ENCODE measurements around the gene CLEC4D. TPM values are rescaled to one million over a fixed set of nuclear protein-coding genes. Genes with fewer than 3 reads are reported as not detected.
"Not testable (repeated sequence)": the region's sequence is repeated elsewhere in the genome, so short reads cannot be mapped to it uniquely, and the experiment has no call there.

CLEC4D gene
- polyA plus RNA-seq, 2 of the 4 experiments (the other 2 are of a cell fraction): not detected

DNA sequence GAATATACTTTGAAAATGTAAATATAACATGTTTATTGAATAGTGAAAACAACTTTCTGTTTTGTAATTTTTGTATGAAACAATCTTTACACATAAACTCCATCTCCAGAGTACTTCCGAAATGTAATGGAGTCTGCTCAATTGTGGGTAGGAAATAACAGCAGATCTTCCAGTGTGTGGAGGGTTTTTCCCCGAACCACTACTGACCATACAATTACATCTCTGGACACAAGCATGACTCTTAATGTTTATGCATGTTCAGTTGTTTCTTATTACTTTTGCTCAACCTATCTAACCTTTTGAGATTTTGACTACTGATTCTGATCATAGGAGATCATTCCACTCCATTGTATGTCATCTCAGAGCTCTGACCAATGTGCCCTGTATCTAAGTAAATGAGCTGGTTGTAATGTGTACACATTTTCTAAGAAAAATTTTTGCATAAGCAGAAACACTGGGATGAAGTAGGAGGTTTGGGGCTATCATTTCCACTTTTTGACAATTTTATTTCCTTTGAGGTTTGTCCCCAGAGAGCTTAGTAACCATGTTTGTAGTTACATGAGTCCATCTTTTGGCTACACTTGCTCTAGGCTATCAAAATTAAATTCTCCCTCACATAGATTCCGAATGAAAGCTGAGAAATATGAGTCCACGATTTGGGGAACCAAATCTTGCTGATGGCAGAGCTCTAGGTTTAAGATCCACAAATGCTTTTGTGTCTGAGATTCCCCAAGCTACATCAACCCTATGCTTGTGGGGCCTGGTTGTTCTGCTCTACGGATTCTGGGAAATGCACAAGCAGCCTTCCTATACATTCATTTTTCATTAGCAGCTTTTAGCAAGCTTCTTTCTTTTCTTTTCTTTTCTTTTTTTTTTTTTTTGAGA lies 21.4 kb upstream of the CLEC4D start (continued):
- TF ChIP-seq HEYL (CRISPR knock-in tag; IDR thresholded peaks at IDR 0.05): no peak
- no peak for TF ChIP-seq FOSB (CRISPR knock-in tag; IDR thresholded peaks at IDR 0.05)

DNA sequence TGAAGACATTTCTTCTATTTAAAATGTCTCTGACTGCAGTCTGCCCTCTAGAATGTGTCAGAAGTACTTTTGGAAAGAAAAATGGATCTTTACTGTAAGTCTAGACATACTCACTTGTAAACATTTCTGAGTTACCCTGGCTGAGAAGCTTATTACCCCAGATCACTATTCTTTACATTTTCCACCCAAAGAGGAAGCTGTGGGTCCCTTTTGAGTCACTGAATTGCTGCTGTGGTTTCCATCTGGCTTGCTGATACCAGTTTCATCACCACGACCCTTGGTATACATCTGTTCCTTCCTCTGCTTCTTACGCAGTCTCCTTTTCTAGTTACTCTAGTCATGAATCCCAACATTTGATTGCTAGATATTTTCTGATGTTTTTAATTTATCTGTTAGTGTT lies 20.2 kb upstream of the CLEC4D start:
- FAIRE-seq (no peak), DNase-seq (ENCODE audit: low read depth in 1 of 2, low spot score in 1 of 2) (no peak), ATAC-seq (no peak)
- TF ChIP-seq, protein P1, sequence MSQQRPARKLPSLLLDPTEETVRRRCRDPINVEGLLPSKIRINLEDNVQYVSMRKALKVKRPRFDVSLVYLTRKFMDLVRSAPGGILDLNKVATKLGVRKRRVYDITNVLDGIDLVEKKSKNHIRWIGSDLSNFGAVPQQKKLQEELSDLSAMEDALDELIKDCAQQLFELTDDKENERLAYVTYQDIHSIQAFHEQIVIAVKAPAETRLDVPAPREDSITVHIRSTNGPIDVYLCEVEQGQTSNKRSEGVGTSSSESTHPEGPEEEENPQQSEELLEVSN (IDR thresholded peaks at IDR 0.05; ENCODE audit: borderline replicate concordance, low read depth): no peak
- TF ChIP-seq HOXA7 (CRISPR knock-in tag; IDR thresholded peaks at IDR 0.05): no peak
- TF ChIP-seq POLR2A (IDR thresholded peaks at IDR 0.05; ENCODE audit: low read length): no peak
- TF ChIP-seq, protein P2, sequence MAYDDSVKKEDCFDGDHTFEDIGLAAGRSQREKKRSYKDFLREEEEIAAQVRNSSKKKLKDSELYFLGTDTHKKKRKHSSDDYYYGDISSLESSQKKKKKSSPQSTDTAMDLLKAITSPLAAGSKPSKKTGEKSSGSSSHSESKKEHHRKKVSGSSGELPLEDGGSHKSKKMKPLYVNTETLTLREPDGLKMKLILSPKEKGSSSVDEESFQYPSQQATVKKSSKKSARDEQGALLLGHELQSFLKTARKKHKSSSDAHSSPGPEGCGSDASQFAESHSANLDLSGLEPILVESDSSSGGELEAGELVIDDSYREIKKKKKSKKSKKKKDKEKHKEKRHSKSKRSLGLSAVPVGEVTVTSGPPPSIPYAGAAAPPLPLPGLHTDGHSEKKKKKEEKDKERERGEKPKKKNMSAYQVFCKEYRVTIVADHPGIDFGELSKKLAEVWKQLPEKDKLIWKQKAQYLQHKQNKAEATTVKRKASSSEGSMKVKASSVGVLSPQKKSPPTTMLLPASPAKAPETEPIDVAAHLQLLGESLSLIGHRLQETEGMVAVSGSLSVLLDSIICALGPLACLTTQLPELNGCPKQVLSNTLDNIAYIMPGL (CRISPR knock-in tag; IDR thresholded peaks at IDR 0.05; ENCODE audit: borderline replicate concordance): no peak
- TF ChIP-seq NPAS2 (CRISPR knock-in tag; IDR thresholded peaks at IDR 0.05; ENCODE audit: borderline replicate concordance): no peak
- no peak for TF ChIP-seq EHMT2 (IDR thresholded peaks at IDR 0.05; ENCODE audit: low read depth)
- TF ChIP-seq TP53 (CRISPR knock-in tag; IDR thresholded peaks at IDR 0.05): no peak
- TF ChIP-seq JUNB (IDR thresholded peaks at IDR 0.05): no peak
- TF ChIP-seq HEYL (CRISPR knock-in tag; IDR thresholded peaks at IDR 0.05): no peak
- TF ChIP-seq POLR2AphosphoS2 (conservative IDR thresholded peaks at IDR 0.05; ENCODE audit: low read length): no peak
- Histone ChIP-seq H3K4me3 (no peak overlapping the region), H3K9me3 (no peaks in the 10 kb centered on the region), H3K4me1 (no peaks in the 10 kb centered on the region), H3K4me2 (no peak overlapping the region), H3K27ac (no peak overlapping the region)
- 23% methylated on average over 2 of the region's 2 CpGs for WGBS (ENCODE audit: missing lambda C conversion rate)
- ChIA-PET POLR2A (no interaction called here), CTCF (no interaction called here)

DNA sequence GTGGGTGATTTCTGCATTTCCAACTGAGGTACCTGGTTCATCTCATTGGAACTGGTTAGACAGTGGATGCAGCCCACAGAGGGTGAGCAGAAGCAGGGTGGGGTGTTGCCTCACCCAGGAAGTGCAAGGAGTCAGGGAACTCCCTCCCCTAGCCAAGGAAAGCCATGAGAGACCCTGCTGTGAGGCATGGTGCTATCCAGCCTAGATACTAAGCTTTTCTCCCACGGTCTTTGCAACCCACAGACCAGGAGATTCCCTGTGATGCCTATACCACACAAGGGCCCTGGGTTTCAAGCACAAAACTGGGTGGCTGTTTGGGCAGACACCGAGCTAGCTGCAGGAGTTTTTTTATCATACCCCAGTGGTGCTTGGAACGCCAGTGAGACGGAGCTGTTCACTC lies 17.6 kb upstream of the CLEC4D start:
- DNase-seq (ENCODE audit: low read depth in 1 of 2, low spot score in 1 of 2); H3K4me1 ChIP-seq; ATAC-seq; H3K4me3 ChIP-seq; FAIRE-seq; POLR2A ChIA-PET; H3K9me3 ChIP-seq; H3K4me2 ChIP-seq; H3K27ac ChIP-seq: not testable (repeated sequence)
- WGBS (ENCODE audit: missing lambda C conversion rate): 13% methylated on average over 2 of the region's 4 CpGs
- CTCF ChIA-PET: interaction anchor here (0.6 kb wide), 1 partner anchor 796 kb away, joined by 3 read pairs; no protein-coding TSS in a partner anchor

DNA sequence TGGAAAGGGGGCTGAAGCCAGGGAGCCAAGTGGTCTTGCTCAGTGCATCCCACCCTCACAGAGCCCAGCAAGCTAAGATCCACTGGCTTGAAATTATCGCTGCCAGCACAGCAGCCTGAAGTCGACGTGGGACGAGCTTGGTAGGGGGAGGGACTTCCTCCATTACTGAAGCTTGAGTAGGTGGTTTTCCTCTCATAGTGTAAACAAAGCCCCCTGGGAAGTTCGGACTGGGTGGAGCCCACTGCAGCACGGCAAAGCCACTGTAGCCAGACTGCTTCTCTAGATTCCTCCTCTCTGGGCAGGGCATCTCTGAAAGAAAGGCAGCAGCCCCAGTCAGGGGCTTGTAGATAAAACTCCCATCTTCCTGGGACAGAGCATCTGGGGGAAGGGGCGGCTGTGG lies 17.2 kb upstream of the CLEC4D start:
- DNase-seq (ENCODE audit: low read depth in 1 of 2, low spot score in 1 of 2); ATAC-seq; H3K4me2 ChIP-seq; POLR2A ChIA-PET; H3K4me3 ChIP-seq; H3K27ac ChIP-seq; H3K4me1 ChIP-seq; FAIRE-seq; H3K9me3 ChIP-seq: not testable (repeated sequence)
- CTCF ChIA-PET: interaction anchor here (0.6 kb wide), 1 partner anchor 796 kb away, joined by 3 read pairs; no protein-coding TSS in a partner anchor
- WGBS (ENCODE audit: missing lambda C conversion rate): 15% methylated on average over 7 of the region's 7 CpGs

DNA sequence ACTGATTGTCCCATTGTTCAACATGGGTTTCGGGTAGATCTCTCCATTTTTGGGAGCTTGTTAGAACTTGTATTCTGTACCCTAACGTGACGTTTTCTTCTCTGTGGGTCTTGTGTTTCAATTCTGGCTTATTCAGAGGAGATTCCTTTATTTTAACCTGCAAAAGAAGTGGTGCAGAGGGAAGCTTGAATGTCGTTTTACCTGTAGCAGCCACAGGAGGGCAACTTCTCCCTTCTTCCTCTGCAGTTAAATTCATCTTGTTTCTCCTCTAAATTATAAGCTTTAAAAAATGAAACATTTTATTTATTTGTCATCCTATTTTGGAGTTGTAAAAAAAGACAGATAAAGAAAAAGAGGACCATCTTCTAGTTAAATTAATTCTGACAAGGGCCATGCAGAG lies 13.7 kb upstream of the CLEC4D start:
- Histone ChIP-seq H3K4me3 (no peak overlapping the region), H3K4me2 (no peak overlapping the region), H3K4me1 (no peaks in the 10 kb centered on the region), H3K27ac (no peak overlapping the region), H3K9me3 (no peaks in the 10 kb centered on the region)
- WGBS (ENCODE audit: missing lambda C conversion rate): 4% methylated on average over 4 of the region's 4 CpGs
- DNase-seq (ENCODE audit: low read depth in 1 of 2, low spot score in 1 of 2): no peak
- ATAC-seq: no peak
- CTCF ChIA-PET: no interaction called here
- no peak for FAIRE-seq
- TF ChIP-seq JUN (IDR thresholded peaks at IDR 0.05): no peak
- no peak for TF ChIP-seq NFE2L2 (conservative IDR thresholded peaks at IDR 0.05; ENCODE audit: low read length)
- no peak for TF ChIP-seq KDM1A (IDR thresholded peaks at IDR 0.05; ENCODE audit: low read depth)
- no peak for TF ChIP-seq NPAS2 (CRISPR knock-in tag; IDR thresholded peaks at IDR 0.05; ENCODE audit: borderline replicate concordance)
- TF ChIP-seq RCOR1 (IDR thresholded peaks at IDR 0.05; ENCODE audit: low read depth, low read length): no peak
- TF ChIP-seq, protein P1 (IDR thresholded peaks at IDR 0.05; ENCODE audit: borderline replicate concordance, low read depth): no peak
- no peak for TF ChIP-seq ESRRA (IDR thresholded peaks at IDR 0.05; ENCODE audit: borderline replicate concordance, low read length)
- TF ChIP-seq RARB (CRISPR knock-in tag; IDR thresholded peaks at IDR 0.05): no peak
- no peak for TF ChIP-seq FOSL2 (IDR thresholded peaks at IDR 0.05)
- TF ChIP-seq FOSL2 (CRISPR knock-in tag; IDR thresholded peaks at IDR 0.05): no peak
- no peak for TF ChIP-seq NR3C1 (IDR thresholded peaks at IDR 0.05)
- TF ChIP-seq CBX2 (IDR thresholded peaks at IDR 0.05; ENCODE audit: borderline replicate concordance, low read depth): no peak
- no peak for TF ChIP-seq HOXB13 (CRISPR knock-in tag; IDR thresholded peaks at IDR 0.05; ENCODE audit: low read depth)
- TF ChIP-seq POLR2AphosphoS2 (conservative IDR thresholded peaks at IDR 0.05; ENCODE audit: low read length): no peak
- no peak for TF ChIP-seq TFCP2L1 (CRISPR knock-in tag; IDR thresholded peaks at IDR 0.05)
- POLR2A ChIA-PET: no interaction called here
